MM.1S (cell line): Measurements from ENCODE around the gene UNC119.

Experiments
- CTCF ChIP-seq: fragments of 300-600 bp; sonication (generic); IDR thresholded peaks from 2 replicates; pipeline ENCODE4 v1.5.1; 2016; ENCODE audit warnings: antibody characterized with exemption, low read length, mixed read lengths
- EZH2 ChIP-seq: fragments of 300-600 bp; sonication (generic); optimal IDR thresholded peaks from 2 replicates; pipeline ENCODE3; 2017; ENCODE audit warnings: low read depth, mild to moderate bottlenecking, antibody characterized with exemption, low read length, mixed read lengths

GRCh38 chr17:28540231-28540630 is 12.2 kb downstream of the UNC119 start:
- TF ChIP-seq CTCF = no peak
- no peak for TF ChIP-seq EZH2
